GM12891 (cell line): ENCODE measurements around the gene ARHGAP24.
"Not testable (repeated sequence)": the region's sequence is repeated elsewhere in the genome, so short reads cannot be mapped to it uniquely, and the experiment has no call there.

Experiments used
- DNase-seq: peaks from one replicate; pipeline ENCODE4 v3.0.0; 2011; ENCODE audit warnings: low spot score; ENCODE audit not compliant: insufficient read length
- FAIRE-seq: peaks from 2 replicates; lab custom pipeline; 2011; peaks lifted over from hg19 to GRCh38; lab: Jason Lieb, UNC
- PAX5 ChIP-seq: IDR thresholded peaks from 2 replicates; pipeline ENCODE4 v1.6.1; 2011; ENCODE audit warnings: low read length, moderate library complexity, mild to moderate bottlenecking; ENCODE audit not compliant: insufficient read depth, severe bottlenecking
- POLR2A ChIP-seq: IDR thresholded peaks from 2 replicates; pipeline ENCODE4 v1.6.1; 2011; ENCODE audit warnings: low read depth, low read length, control low read depth
- POLR2AphosphoS5 ChIP-seq: IDR thresholded peaks from 2 replicates; pipeline ENCODE4 v1.6.1; 2011; ENCODE audit warnings: low read depth, low read length, control low read depth
- POU2F2 ChIP-seq: IDR thresholded peaks from 2 replicates; pipeline ENCODE4 v1.6.1; 2011; ENCODE audit warnings: low read depth, mild to moderate bottlenecking, control low read depth, low read length, moderate library complexity
- SPI1 ChIP-seq: IDR thresholded peaks from 2 replicates; pipeline ENCODE4 v1.6.1; 2011; ENCODE audit warnings: low read depth, low read length, control low read depth
- TAF1 ChIP-seq: IDR thresholded peaks from 2 replicates; pipeline ENCODE4 v1.6.1; 2011; ENCODE audit warnings: low read depth, low read length, control low read depth

ARHGAP24 gene

DNA sequence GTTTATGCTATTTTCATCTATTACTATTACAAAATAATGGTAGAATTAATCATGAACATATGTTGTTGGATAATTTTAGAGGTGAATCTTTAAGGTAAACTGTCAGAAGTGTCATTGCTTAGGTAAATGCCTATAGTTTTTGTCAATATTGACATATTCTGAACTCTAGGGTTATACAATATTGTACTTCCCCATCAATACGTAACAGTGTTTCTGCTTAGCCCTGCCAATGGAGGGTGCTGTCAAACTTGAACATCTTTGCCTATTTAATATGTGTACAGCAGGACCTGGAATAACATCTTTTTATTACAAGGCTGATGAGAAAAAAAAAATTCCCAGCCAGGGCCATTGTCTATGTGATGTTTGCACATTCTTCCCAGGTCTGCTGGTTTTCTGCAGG, 40.8 kb downstream of the ARHGAP24 start:
- no peak for DNase-seq
- no peak for FAIRE-seq
- no peak for TF ChIP-seq SPI1

DNA sequence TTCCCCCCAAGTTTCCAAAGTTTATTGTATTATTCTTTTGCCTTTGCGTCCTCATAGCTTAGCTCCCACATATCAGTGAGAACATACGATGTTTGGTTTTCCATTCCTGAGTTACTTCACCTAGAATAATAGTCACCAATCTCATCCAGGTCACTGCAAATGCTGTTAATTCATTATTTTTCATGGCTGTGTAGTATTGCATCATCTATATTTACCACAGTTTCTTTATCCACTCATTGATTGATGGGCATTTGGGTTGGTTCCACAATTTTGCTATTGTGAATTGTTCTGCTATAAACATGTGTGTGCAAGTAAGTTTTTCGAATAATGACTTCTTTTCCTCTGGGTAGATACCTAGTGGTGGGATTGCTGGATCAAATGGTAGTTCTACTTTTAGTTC, 43.6 kb downstream of the ARHGAP24 start:
- not testable (repeated sequence) for DNase-seq, FAIRE-seq

DNA sequence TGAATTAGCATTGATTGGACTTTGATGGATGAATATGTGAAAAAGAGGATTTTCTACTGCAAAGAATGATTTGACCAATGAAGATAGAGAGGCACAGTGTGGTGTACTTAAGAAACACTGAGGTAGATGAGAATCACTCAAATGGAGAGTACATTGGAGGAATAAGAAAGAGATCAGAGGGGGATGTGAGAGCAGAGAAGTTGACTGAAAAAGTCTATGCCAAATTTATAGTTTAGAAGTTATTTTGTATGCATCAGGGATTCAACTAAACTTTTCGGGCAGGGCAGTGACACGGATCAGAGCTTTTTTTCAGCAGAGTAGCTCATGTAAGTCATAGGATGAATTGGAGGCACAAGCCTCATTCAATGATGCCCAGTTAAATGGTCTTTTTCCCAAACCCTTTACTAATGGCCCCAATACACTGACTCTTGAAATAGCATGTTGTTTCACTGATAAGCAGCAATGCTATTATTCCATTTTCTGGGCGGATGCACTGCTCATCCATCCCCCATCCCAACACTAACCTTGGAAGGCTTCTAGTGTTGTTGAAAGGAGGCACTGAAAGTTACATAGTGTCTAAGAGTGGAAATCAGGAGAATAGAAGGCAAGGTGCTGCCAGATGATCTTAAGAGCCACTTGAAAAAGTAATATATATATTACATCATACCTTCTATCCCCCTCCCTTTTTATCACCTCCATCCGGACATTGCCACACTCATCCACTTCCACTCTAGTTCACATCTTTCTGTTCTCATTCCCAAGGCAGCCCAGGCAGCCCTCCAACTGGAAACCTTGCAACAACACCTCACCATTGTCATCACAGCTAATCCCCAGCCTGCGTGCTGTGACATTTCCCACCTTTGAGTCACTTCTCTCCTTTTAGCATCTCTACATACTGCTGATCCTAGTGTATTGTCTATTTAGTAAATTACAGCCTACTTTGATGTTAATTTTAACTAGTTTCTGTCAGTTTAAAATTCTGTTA, 46.1 kb downstream of the ARHGAP24 start:
- no peak for TF ChIP-seq SPI1
- TF ChIP-seq POU2F2: no peak
- no peak for TF ChIP-seq TAF1
- TF ChIP-seq POLR2A: no peak
- FAIRE-seq (no peak), DNase-seq (no peak)

DNA sequence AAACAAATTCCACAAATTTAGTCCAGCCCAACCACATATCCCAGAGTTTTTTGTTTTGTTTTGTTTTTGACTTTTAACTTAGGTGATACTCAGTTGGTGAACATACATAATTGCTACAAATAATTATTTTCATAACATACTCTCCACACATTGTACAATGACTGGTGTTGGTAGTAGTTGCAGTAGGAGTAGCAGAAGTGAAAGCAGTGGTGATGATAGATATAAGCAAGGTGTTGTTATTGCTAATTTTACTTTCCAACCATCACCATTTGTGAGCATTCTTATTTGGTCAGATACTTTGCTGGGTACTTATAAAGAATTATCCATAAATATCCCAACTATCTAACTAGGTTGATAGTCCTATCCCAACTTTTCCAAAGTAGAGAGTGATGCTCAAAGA, 47.3 kb downstream of the ARHGAP24 start:
- no peak for TF ChIP-seq POU2F2
- TF ChIP-seq SPI1: peak; percentile 46; the same call in 1 of the 2 replicates
- TF ChIP-seq TAF1: no peak
- no peak for TF ChIP-seq POLR2AphosphoS5
- no peak for FAIRE-seq
- DNase-seq: no peak

DNA sequence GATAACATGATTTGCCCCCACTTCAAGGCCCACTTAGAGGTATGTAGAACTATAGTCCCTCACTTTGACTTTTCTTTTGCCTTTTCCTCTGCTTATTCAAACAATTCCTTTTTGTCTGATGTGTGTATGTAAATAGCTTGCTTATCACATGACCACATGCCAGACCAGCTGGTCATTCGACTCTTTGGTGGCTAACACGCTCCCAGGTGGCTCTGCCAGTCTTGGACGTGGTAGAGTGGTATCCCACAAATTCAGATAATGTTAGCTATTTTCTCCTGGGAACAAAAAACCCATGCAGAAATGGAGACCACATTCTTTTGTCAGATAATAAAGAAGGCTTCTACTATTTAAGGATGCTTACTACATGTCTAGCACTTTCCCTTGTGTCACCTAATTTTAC, 47.9 kb downstream of the ARHGAP24 start:
- no peak for FAIRE-seq
- no peak for DNase-seq
- TF ChIP-seq PAX5 (no peak), POU2F2 (no peak), POLR2A (no peak), SPI1 (no peak)

DNA sequence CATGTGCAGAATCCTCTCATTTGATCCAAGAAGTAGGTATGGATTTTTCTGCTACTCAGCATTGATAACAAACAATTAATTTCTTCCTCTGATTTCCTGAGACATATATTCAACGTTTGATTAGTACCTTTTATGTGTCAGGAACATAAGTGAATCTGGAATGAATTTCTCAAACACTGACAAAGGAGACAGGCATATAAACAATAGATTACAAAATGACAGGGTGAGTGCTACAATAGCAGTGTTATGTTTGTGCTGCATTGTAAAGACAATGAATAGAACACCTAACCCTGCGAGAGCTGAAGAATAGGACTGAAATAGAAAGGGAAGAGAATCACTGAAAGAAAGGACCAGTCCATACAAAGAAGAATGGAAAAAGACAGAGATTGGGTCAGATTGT, 52.9 kb downstream of the ARHGAP24 start:
- DNase-seq (no peak), FAIRE-seq (no peak)
- TF ChIP-seq POLR2A (no peak), SPI1 (no peak), POLR2AphosphoS5 (no peak), PAX5 (no peak), TAF1 (no peak), POU2F2 (no peak)

DNA sequence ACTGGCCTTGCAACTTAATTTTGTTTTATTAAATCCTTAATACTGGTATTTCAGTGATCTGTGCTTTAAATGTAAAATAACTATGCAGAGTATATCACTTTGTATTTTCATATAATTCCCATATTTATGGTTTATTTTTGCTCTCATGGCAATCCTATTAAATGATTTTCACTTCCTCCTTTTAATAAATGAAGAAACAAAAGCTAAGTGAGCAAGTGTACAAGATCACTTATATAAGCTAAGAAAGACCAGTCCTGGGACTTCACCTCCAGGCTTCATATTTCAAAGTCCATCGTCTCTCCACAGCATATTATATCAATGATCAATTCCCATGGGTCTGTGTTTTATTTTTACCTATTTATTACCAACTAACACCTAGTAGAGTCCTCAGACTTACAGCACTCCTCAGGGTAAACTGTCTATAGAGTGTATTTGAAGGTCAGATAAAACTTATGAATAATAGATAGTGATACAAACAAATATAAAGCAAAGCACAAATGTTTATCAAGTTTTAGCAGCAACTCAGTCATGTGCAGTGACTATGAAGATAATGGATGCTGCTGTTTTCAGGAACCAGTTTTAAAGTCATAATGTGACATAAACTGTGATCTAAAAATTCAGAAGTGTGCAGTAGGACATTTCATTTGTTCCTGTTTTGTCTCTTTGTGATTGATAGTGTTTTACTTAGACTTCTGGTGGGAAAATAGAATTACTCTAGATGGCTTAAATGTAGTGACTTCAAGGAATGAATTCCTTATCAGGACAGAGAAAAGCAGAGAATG, 56.8 kb downstream of the ARHGAP24 start:
- FAIRE-seq (no peak), DNase-seq (no peak)
- no peak for TF ChIP-seq SPI1
- TF ChIP-seq PAX5: no peak
- no peak for TF ChIP-seq POLR2AphosphoS5
- no peak for TF ChIP-seq TAF1
- TF ChIP-seq POLR2A: no peak
- TF ChIP-seq POU2F2: no peak

DNA sequence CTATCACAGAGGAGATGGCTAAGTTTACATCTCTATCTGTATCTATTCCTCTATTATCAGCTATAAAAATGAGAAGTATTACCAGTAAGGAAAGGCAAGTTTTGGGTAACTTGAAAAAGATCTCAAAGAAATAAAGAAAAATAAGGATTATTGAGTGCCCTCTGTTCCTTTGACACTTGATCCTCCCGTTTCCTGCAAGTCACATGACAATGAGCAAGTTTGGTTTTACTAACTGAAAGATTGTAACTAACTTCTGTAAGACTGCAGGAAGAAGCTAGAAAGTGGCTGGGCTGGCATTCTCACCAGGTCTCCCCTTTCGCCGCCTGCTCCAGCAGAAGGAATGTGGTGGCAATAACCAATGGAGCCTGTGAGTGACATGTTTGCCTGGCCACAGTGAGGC, 59.2 kb downstream of the ARHGAP24 start:
- TF ChIP-seq POU2F2 (no peak), PAX5 (no peak)
- no peak for FAIRE-seq

DNA sequence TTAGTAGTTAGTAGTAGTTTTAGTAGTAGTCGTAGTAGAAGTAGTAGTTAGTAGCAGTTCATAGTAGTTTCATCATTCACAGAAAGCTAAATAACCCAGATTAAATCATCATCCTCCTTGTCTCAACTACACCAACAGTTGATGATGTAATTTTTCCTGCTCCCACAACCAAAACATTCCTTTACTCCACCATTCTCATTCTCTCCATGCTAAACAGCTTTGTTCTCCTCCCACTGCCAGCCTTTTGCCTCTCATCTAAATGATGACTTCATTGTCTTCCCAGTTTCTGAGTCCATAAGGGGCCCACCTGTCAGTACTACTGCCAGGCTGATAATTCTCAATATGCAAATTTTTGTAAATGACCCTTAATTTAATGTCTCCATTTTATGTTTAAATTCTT, 68.9 kb downstream of the ARHGAP24 start:
- no peak for FAIRE-seq
- DNase-seq: no peak
- TF ChIP-seq POU2F2 (no peak), TAF1 (no peak), POLR2A (no peak), POLR2AphosphoS5 (no peak), SPI1 (no peak), PAX5 (no peak)

More for the DNA sequence above, 59.2 kb downstream of the ARHGAP24 start:
- DNase-seq: no peak

DNA sequence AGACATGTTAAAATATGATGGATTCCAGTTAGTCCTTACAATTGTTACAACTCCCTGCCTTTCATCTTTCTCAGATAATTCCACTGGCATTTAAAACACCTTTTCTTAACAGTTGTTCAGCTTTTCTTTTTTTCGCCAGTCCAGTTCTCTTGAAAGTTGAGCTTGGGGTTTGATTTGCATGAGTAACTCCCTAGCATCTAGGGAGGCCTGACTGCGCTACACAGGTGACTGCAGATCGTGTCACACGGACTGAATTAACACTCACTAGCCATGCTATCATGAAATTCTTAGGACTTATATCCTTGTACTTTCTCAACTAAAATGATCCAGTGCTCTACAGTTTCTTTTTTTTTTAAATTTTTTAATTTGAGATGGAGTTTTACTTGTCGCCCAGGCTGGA, 69.8 kb downstream of the ARHGAP24 start:
- DNase-seq (no peak), FAIRE-seq (no peak)
- TF ChIP-seq TAF1 (no peak), SPI1 (no peak), POLR2AphosphoS5 (no peak), POLR2A (no peak), PAX5 (no peak), POU2F2 (no peak)
